ENCODE data around the gene B4GALNT2. TPM values are rescaled to one million over a fixed set of nuclear protein-coding genes. Genes with fewer than 3 reads are reported as not detected.
A peak's percentile ranks its signal among the peaks of the same experiment; 100 is the strongest.
"Not testable (repeated sequence)": the region's sequence is repeated elsewhere in the genome, so short reads cannot be mapped to it uniquely, and the experiment has no call there.

B4GALNT2 gene
- total RNA-seq, 2 donors from 2014 or later, result not detected

DNA sequence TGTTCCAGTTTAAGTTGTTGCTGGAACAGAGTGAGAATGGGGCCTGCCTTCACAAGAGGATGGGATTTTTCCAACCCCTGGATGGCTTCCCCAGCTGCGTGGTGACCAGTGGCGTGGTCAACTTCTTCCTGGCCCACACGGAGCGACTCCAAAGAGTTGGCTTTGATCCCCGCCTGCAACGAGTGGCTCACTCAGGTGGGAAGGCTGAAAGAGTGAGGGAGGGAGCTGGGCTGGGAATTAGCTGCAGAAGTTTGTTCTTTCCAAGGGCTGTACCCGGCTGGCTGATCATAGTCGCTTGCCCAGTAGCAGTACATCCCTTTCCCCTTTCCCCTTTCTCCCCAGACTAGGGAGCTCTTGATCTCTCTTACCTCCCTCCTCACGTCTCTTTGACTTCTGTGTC lies 36.1 kb downstream of the B4GALNT2 start:
- DNase-seq (no peak), ATAC-seq (no peak)
- WGBS, 2 donors, result 49 to 50% methylated on average over 9 of the region's 9 CpGs
- Histone ChIP-seq H3K9me3 (no peaks in the 10 kb centered on the region), H3K27ac (no peak overlapping the region), H3K4me1 (no peaks in the 10 kb centered on the region), H3K36me3 (replicated peaks in 1 of 2; ENCODE audit: insufficient read depth in 1 of 2, low read depth in 2 of 2) (no peaks in the 10 kb centered on the region), H3K4me3 (no peak overlapping the region), H3K27me3 (peaks cover 0 to 4% of the 10 kb centered on the region in 2 donors)
- intact Hi-C loops (cut with DNase I), result no loop called here
- TF ChIP-seq CTCF (IDR thresholded peaks at IDR 0.05), result no peak
- TF ChIP-seq POLR2A (IDR thresholded peaks at IDR 0.05), result no peak

DNA sequence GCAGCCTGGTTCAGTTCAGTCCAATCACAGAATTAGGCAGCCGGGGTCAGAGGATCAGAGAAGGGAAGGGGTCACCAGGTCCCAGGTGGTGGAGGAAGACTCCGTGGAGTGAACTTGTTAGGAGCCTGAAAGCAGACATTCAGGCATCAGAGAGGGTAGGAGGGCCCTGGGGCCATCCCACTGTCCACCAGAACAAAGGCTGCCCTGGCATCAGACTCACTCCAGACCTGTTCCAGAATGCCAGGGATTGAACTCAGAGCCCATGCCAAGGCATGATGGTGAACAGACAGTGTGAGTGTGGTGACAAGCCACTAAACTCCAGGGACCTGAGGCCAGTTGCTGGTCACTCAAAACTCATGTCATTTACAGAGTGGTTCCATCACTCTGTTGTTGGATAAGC lies 37.6 kb downstream of the B4GALNT2 start:
- Histone ChIP-seq H3K9me3 (peaks cover 0 to 5% (median 0%) of the 10 kb centered on the region in 3 donors), H3K4me3 (no peak overlapping the region), H3K27me3 (peaks cover 0 to 4% of the 10 kb centered on the region in 2 donors), H3K36me3 (replicated peaks in 1 of 2; ENCODE audit: insufficient read depth in 1 of 2, low read depth in 2 of 2) (no peaks in the 10 kb centered on the region), H3K4me1 (no peaks in the 10 kb centered on the region), H3K27ac (no peak overlapping the region)
- ATAC-seq (no peak), DNase-seq (no peak)
- 64 to 67% methylated on average over 2 of the region's 2 CpGs for WGBS, 2 donors
- intact Hi-C loops (cut with DNase I), result no loop called here
- TF ChIP-seq CTCF (IDR thresholded peaks at IDR 0.05), result no peak
- no peak for TF ChIP-seq POLR2A (IDR thresholded peaks at IDR 0.05)

DNA sequence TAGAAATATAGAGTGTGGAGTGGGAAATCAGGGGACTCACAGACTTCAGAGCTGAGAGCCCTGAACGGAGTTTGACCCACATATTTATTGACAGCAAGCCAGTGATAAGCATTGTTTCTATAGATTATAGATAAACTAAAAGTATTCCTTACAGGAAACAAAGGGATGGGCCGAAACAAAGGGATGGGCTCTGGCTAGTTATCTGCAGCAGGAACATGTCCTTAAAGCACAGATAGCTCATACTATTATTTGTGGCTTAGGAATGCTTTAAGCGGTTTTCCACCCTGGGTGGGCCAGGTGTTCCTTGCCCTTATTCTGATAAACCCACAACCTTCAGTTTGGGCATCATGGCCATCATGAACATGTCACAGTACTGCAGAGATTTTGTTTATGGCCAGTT lies 38.1 kb downstream of the B4GALNT2 start:
- H3K36me3 ChIP-seq (replicated peaks in 1 of 2; ENCODE audit: insufficient read depth in 1 of 2, low read depth in 2 of 2); H3K27ac ChIP-seq; H3K4me3 ChIP-seq; DNase-seq; H3K4me1 ChIP-seq; H3K27me3 ChIP-seq; ATAC-seq; intact Hi-C loops (cut with DNase I): not testable (repeated sequence)
- WGBS, 2 donors, result 62 to 67% methylated on average over 3 of the region's 3 CpGs
- H3K9me3 ChIP-seq, result peaks cover 0 to 10% (median 0%) of the 10 kb centered on the region in 3 donors

GRCh38 chr17:49175978-49176377 lies 43.4 kb downstream of the B4GALNT2 start:
- H3K27me3 ChIP-seq; H3K36me3 ChIP-seq (replicated peaks in 1 of 2; ENCODE audit: insufficient read depth in 1 of 2, low read depth in 2 of 2); H3K27ac ChIP-seq; ATAC-seq; H3K4me3 ChIP-seq; DNase-seq; intact Hi-C loops (cut with DNase I); H3K4me1 ChIP-seq: not testable (repeated sequence)
- WGBS, 2 donors, result 83 to 85% methylated on average over 11 of the region's 11 CpGs
- peaks cover 0 to 19% (median 3%) of the 10 kb centered on the region in 3 donors for H3K9me3 ChIP-seq

- ATAC-seq, result peak; percentile 63
- DNase-seq, result peak; percentile 58 to 75 (median 68)
- TF ChIP-seq CTCF (IDR thresholded peaks at IDR 0.05), result peak; percentile 32 to 73 (median 69)
- TF ChIP-seq POLR2A (IDR thresholded peaks at IDR 0.05), result no peak
- Histone ChIP-seq H3K36me3 (replicated peaks in 1 of 2; ENCODE audit: insufficient read depth in 1 of 2, low read depth in 2 of 2) (no peaks in the 10 kb centered on the region), H3K9me3 (peaks cover 0 to 19% (median 3%) of the 10 kb centered on the region in 3 donors), H3K4me3 (no peak overlapping the region), H3K4me1 (no peaks in the 10 kb centered on the region), H3K27ac (no peak overlapping the region), H3K27me3 (no peaks in the 10 kb centered on the region)
- intact Hi-C loops (cut with DNase I), result no loop called here
- WGBS, 2 donors, result 8 to 14% methylated on average over 5 of the region's 5 CpGs
Observed at GRCh38 chr17:49180303-49180702, 47.7 kb downstream of the B4GALNT2 start.

DNA sequence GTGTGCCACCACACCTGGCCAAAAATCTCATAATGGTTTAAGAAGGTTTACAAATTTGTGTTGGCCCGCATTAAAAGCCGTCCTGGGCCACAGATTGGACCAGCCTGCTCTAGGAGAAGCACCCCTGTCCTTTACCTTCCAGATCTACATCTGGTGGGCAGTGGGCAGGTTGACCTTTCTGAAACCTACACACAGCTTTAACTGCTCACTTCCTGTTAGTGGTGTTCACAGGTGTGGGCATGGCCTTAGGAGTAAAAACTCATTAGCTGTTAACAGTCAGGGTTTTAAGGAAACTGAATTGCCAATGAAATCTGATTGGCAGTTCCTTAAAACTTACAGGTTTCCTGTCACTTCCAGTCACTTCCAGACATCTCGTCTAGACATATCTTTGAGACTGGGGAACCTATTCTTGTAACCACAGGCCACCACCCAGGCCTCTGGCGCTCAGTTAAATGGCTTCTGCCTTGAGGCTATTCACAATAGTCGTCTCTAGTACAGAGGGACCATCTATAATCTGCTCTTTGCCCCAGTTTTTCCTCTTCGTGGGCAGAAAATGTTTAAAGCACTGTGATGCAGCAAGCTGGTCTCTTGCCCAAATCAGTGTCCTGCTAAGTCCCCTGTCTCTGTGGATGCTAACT lies 48.5 kb downstream of the B4GALNT2 start:
- ATAC-seq, result no peak
- TF ChIP-seq CTCF (IDR thresholded peaks at IDR 0.05), result no peak
- no peak for TF ChIP-seq POLR2A (IDR thresholded peaks at IDR 0.05)
- H3K27ac ChIP-seq, result no peak overlapping the region
- intact Hi-C loops (cut with DNase I), result no loop called here
- H3K9me3 ChIP-seq, result peaks cover 0 to 18% (median 0%) of the 10 kb centered on the region in 3 donors
- no peaks in the 10 kb centered on the region for H3K27me3 ChIP-seq
- no peaks in the 10 kb centered on the region for H3K36me3 ChIP-seq (replicated peaks in 1 of 2; ENCODE audit: insufficient read depth in 1 of 2, low read depth in 2 of 2)
- no peak overlapping the region for H3K4me3 ChIP-seq
- DNase-seq, result no peak
- no peaks in the 10 kb centered on the region for H3K4me1 ChIP-seq
- WGBS, 2 donors, result 78 to 82% methylated on average over 6 of the region's 6 CpGs
